ENCODE data around the gene C6orf52. TPM values are rescaled to one million over a fixed set of nuclear protein-coding genes. Genes with fewer than 3 reads are reported as not detected.

Gene C6orf52
- total RNA-seq, 2 experiments from 2014 or later: not detected

DNA sequence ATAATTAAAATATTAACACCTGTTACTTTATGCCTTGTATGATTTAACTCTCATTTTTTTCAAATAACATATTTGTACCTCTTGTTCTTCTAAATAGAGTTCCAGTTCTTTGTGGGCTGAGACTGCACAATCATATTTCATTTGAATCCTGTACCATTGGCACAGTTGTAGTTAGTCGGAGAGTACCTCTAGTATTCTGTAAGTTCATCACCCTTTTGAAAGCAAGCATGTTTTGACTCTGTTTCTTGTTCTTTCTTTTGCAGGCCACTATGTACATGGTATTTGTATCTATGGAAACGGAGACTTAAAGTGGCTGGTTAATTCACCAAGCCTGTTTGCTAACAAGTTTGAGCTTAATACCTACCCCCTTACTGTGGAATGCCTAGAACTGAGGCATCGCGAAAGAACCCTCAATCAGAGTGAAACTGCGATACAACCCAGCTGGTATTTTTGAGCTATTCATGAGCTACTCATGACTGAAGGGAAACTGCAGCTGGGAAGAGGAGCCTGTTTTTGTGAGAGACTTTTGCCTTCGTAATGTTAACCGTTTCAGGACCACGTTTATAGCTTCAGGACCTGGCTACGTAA lies 68.2 kb downstream of the C6orf52 start:
- Histone ChIP-seq H3K27ac (ENCODE audit: low read depth in 1 of 2, low read length in 2 of 2) (no peak overlapping the region), H3K36me3 (ENCODE audit: insufficient read depth, low read length) (no peaks in the 10 kb centered on the region), H3K4me1 (ENCODE audit: insufficient read depth, low read length) (no peaks in the 10 kb centered on the region), H3K27me3 (ENCODE audit: control insufficient read depth in 1 of 2, insufficient read depth in 2 of 2, low read length in 2 of 2) (no peaks in the 10 kb centered on the region), H3K9me3 (ENCODE audit: control insufficient read depth in 1 of 2, insufficient read depth in 1 of 2, low read length in 2 of 2) (peaks cover 0 to 3% of the 10 kb centered on the region in 2 experiments), H3K4me3 (ENCODE audit: low read length) (no peak overlapping the region)
- Mint-ChIP-seq H3K9me3 (no peaks in the 10 kb centered on the region), H3K27ac (no peak overlapping the region), H3K27me3 (no peaks in the 10 kb centered on the region), H3K4me3 (no peak overlapping the region), H3K36me3 (ENCODE audit: low read depth) (peaks cover 53% of the 10 kb centered on the region), H3K4me1 (ENCODE audit: low read depth) (no peaks in the 10 kb centered on the region)
- no peak for DNase-seq
- no peak for TF ChIP-seq CTCF (IDR thresholded peaks at IDR 0.05)
- ATAC-seq (ENCODE audit: poor library complexity): no peak
- ChIA-PET POLR2A (no interaction called here), CTCF (no interaction called here)
- intact Hi-C loops (cut with DNase I, micrococcal nuclease): no loop called here

DNA sequence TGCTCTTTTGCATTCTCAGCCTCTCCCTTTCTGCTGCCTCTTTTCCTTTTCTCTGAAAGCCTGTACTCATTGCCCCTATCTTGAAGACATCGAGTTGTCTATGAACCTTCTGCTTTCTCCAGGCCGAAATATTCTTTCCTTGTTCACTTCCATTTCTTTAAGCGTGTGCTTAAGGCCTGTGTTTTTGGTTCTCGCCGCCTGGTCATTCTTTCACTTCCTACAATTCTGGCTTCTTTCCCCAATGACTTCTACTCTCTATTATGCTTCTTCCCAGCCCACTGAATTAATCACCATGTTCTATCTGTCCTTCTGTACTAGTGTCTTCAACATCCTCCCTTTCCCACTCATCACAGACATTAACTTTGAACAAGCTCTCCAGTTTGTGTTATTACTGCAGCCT lies 69.6 kb downstream of the C6orf52 start:
- peaks cover 56% of the 10 kb centered on the region for H3K36me3 Mint-ChIP-seq (ENCODE audit: low read depth)
- POLR2A ChIA-PET: no interaction called here
- DNase-seq (no peak), ATAC-seq (ENCODE audit: poor library complexity) (no peak)
- intact Hi-C loops (cut with DNase I, micrococcal nuclease): no loop called here
- no peaks in the 10 kb centered on the region for H3K9me3 Mint-ChIP-seq
- H3K4me1 Mint-ChIP-seq (ENCODE audit: low read depth): no peaks in the 10 kb centered on the region
- no peaks in the 10 kb centered on the region for H3K4me1 ChIP-seq (ENCODE audit: insufficient read depth, low read length)
- no peak overlapping the region for H3K4me3 Mint-ChIP-seq
- H3K27ac Mint-ChIP-seq: no peak overlapping the region
- CTCF ChIA-PET: interaction anchor here (1.4 kb wide), 1 partner anchor 9 kb away, joined by 3 read pairs; no protein-coding TSS in a partner anchor
- no peak overlapping the region for H3K4me3 ChIP-seq (ENCODE audit: low read length)
- no peaks in the 10 kb centered on the region for H3K27me3 Mint-ChIP-seq
- no peak for TF ChIP-seq CTCF (IDR thresholded peaks at IDR 0.05)
- no peak overlapping the region for H3K27ac ChIP-seq (ENCODE audit: low read depth in 1 of 2, low read length in 2 of 2)
- peaks cover 0 to 3% of the 10 kb centered on the region in 2 experiments for H3K9me3 ChIP-seq (ENCODE audit: control insufficient read depth in 1 of 2, insufficient read depth in 1 of 2, low read length in 2 of 2)
- H3K36me3 ChIP-seq (ENCODE audit: insufficient read depth, low read length): no peaks in the 10 kb centered on the region
- H3K27me3 ChIP-seq (ENCODE audit: control insufficient read depth in 1 of 2, insufficient read depth in 2 of 2, low read length in 2 of 2): no peaks in the 10 kb centered on the region

DNA sequence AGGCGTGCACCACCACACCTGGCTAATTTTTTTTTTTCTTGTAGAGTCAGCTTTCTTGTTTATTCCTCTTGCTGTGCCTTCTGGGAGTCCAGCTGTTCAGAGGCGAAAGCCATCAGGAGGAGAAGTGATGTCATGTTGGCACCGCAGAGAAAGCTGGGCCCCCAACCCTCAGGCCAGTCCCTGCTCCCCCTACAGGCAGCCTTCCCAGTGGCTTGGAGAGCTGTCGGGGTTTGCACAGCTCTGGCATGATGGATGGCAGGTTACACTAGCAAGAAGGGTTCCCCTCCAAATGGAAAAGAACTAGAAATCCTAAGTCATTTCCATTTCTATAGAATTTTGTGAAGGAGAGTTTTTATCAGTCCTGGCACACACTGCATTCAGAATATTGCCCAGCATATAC lies 72.6 kb downstream of the C6orf52 start:
- H3K4me3 Mint-ChIP-seq: no peak overlapping the region
- TF ChIP-seq CTCF (IDR thresholded peaks at IDR 0.05): no peak
- POLR2A ChIA-PET: no interaction called here
- no peaks in the 10 kb centered on the region for H3K4me1 Mint-ChIP-seq (ENCODE audit: low read depth)
- H3K27ac Mint-ChIP-seq: no peak overlapping the region
- ATAC-seq (ENCODE audit: poor library complexity) (no peak), DNase-seq (no peak)
- Histone ChIP-seq H3K27ac (ENCODE audit: low read depth in 1 of 2, low read length in 2 of 2) (no peak overlapping the region), H3K9me3 (ENCODE audit: control insufficient read depth in 1 of 2, insufficient read depth in 1 of 2, low read length in 2 of 2) (peaks cover 0 to 5% of the 10 kb centered on the region in 2 experiments), H3K4me3 (ENCODE audit: low read length) (no peak overlapping the region), H3K4me1 (ENCODE audit: insufficient read depth, low read length) (no peaks in the 10 kb centered on the region), H3K27me3 (ENCODE audit: control insufficient read depth in 1 of 2, insufficient read depth in 2 of 2, low read length in 2 of 2) (no peaks in the 10 kb centered on the region), H3K36me3 (ENCODE audit: insufficient read depth, low read length) (no peaks in the 10 kb centered on the region)
- no peaks in the 10 kb centered on the region for H3K9me3 Mint-ChIP-seq
- intact Hi-C loops (cut with DNase I, micrococcal nuclease): no loop called here
- H3K27me3 Mint-ChIP-seq: no peaks in the 10 kb centered on the region
- peaks cover 51% of the 10 kb centered on the region for H3K36me3 Mint-ChIP-seq (ENCODE audit: low read depth)
- CTCF ChIA-PET: no interaction called here

Other genes with a start within 250 kb of the C6orf52 start
- 1 to 10 TPM; 1.5 to 1.8 TPM for gene GCNT2, start 173.3 kb downstream of the C6orf52 start, total RNA-seq
- 1 to 10 TPM; 4.1 to 5.8 TPM for gene PAK1IP1, start 356 bp upstream of the C6orf52 start, total RNA-seq
- gene TMEM14C, start 28.5 kb upstream of the C6orf52 start, total RNA-seq: 10 to 100 TPM; 14.4 to 14.6 TPM
- 10 to 100 TPM; 41.8 to 44.1 TPM for gene TMEM14B, start 53.2 kb upstream of the C6orf52 start, total RNA-seq
- under 1 TPM; 0.47 to 0.73 TPM for gene MAK, start 143.9 kb upstream of the C6orf52 start, total RNA-seq
- not detected for gene GCM2, start 187.4 kb upstream of the C6orf52 start, total RNA-seq
- gene SYCP2L, start 192.4 kb upstream of the C6orf52 start, total RNA-seq: under 1 TPM in 1 of 2 experiments, not detected in 1; 0.36 TPM